Stimulated activated naive CD8-positive, alpha-beta T cell treated with anti-CD3 and anti-CD28 coated beads, Interleukin-15, Interleukin-2, amounts not matched to agents 100 ng/mL and 50 ng/mL, for 24 hours (primary cell): ENCODE results near the gene OLFML3.
"Not testable (repeated sequence)": the region's sequence is repeated elsewhere in the genome, so short reads cannot be mapped to it uniquely, and the experiment has no call there.

Experiments
- H3K27ac Mint-ChIP-seq: one replicate; pipeline ENCODE4 v1.8.0; 2021; ENCODE audit warnings: mild to moderate bottlenecking, mixed read lengths
- H3K27me3 Mint-ChIP-seq: one replicate; pipeline ENCODE4 v1.8.0; 2021; ENCODE audit warnings: mixed read lengths
- H3K36me3 Mint-ChIP-seq: one replicate; pipeline ENCODE4 v1.8.0; 2021; ENCODE audit warnings: low read depth, mixed read lengths
- H3K4me1 Mint-ChIP-seq: one replicate; pipeline ENCODE4 v1.8.0; 2021; ENCODE audit warnings: low read depth, mixed read lengths
- H3K4me3 Mint-ChIP-seq: one replicate; pipeline ENCODE4 v1.8.0; 2021; ENCODE audit warnings: mild to moderate bottlenecking, mixed read lengths
- H3K9me3 Mint-ChIP-seq: one replicate; pipeline ENCODE4 v1.8.0; 2021; ENCODE audit warnings: mixed read lengths

Gene OLFML3

GRCh38 chr1:113943028-113943811 lies 36.1 kb upstream of the OLFML3 start:
- H3K4me3 Mint-ChIP-seq = no peak overlapping the region
- H3K36me3 Mint-ChIP-seq = peaks cover 50% of the 10 kb centered on the region
- H3K9me3 Mint-ChIP-seq = no peaks in the 10 kb centered on the region
- H3K4me1 Mint-ChIP-seq = peaks cover 78% of the 10 kb centered on the region
- peak overlapping the region; percentile 29 for H3K27ac Mint-ChIP-seq
- no peaks in the 10 kb centered on the region for H3K27me3 Mint-ChIP-seq

DNA sequence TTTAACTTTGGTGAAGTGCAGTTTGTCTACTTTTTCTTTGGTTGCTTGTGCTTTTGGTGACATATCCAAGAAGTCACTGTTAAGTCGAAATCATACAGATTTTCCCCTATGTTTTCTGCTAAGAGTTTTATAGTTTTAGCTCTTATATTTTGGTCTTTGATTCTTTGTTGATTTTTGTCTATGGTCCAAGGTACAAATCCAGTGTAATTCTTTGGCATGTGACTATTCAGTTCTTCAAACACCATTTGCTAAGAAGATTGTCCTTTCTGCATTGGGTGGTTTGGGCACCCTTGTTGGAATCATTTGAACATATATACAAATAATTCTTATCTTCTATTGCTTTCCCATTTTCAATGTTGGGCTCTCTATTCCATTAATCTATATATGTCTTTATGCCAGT lies 33.9 kb upstream of the OLFML3 start:
- H3K9me3 Mint-ChIP-seq = no peaks in the 10 kb centered on the region
- H3K4me3 Mint-ChIP-seq = no peak overlapping the region
- peaks cover 45% of the 10 kb centered on the region for H3K36me3 Mint-ChIP-seq
- peaks cover 76% of the 10 kb centered on the region for H3K4me1 Mint-ChIP-seq
- no peaks in the 10 kb centered on the region for H3K27me3 Mint-ChIP-seq
- H3K27ac Mint-ChIP-seq = no peak overlapping the region

- H3K4me3 Mint-ChIP-seq = no peak overlapping the region
- H3K27me3 Mint-ChIP-seq = no peaks in the 10 kb centered on the region
- H3K4me1 Mint-ChIP-seq = peaks cover 75% of the 10 kb centered on the region
- H3K36me3 Mint-ChIP-seq = peaks cover 37% of the 10 kb centered on the region
- H3K9me3 Mint-ChIP-seq = no peaks in the 10 kb centered on the region
- H3K27ac Mint-ChIP-seq = peak overlapping the region; percentile 19
Observed at GRCh38 chr1:113946112-113946511, 33.2 kb upstream of the OLFML3 start.

GRCh38 chr1:113946678-113947387 lies 32.4 kb upstream of the OLFML3 start:
- Mint-ChIP-seq H3K4me3 (peak overlapping the region; percentile 72), H3K4me1 (peaks cover 78% of the 10 kb centered on the region), H3K27ac (peak overlapping the region; percentile 92), H3K9me3 (no peaks in the 10 kb centered on the region), H3K36me3 (peaks cover 33% of the 10 kb centered on the region), H3K27me3 (no peaks in the 10 kb centered on the region)

DNA sequence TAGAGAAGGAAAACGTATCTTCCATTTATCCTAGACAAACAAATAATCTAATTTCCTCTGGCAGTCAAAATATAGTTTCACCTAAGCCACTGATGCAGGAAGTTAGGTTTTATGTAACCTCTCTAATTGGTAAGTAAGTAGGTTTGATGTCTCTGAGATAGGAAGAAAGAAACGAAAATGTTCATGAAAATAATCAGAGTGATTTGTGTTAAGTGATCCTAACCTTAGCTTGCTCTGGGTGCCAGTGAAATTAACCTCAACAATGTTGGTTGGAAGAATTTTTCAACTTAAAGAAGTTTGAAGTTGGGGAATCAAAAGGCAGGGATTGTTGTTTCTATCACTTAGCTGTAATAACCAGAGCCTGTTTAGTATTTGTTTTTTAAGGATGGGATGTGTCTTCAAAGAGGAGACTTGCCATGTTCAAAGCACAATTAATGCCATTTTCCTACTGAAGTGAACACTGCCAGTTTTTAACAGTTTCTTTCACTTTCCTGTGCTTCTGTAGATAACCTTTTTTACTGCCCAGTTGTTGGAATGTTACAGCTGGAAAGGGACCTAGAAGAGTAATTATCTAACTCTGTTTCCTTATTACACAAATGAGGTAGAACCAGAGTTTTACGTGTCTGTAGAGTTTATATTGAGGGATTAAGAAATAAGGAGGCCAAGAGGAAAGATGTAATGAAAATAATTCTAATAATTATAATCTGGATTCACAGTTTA lies 31.7 kb upstream of the OLFML3 start:
- Mint-ChIP-seq H3K4me3 (peak overlapping the region; percentile 72), H3K27ac (peak overlapping the region; percentile 92), H3K9me3 (no peaks in the 10 kb centered on the region), H3K27me3 (no peaks in the 10 kb centered on the region), H3K36me3 (peaks cover 31% of the 10 kb centered on the region), H3K4me1 (peaks cover 78% of the 10 kb centered on the region)

DNA sequence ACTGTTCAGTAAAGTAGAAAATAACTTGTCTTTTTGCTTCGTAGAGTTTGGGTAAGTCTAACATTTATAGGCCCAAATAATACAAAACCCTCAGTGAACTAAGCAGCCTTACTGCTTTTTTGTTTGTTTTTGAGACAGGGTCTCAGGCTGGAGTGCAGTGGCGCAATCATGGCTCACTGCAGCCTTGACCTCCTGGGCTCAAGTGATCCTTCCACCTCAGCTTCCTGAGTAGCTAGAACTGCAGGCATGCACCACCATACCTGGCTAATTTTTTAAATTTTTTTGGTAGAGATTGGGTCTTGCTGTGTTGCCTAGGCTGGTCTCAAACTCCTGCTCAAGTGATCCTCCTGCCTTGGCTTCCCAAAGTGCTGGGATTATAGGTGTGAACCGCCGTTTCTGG lies 31.1 kb upstream of the OLFML3 start:
- Mint-ChIP-seq H3K36me3 (peaks cover 31% of the 10 kb centered on the region), H3K4me3 (peak overlapping the region; percentile 45), H3K4me1 (peaks cover 81% of the 10 kb centered on the region), H3K27ac (peak overlapping the region; percentile 92)
- not testable (repeated sequence) for H3K27me3 Mint-ChIP-seq, H3K9me3 Mint-ChIP-seq

- Mint-ChIP-seq H3K4me3 (no peak overlapping the region), H3K27ac (peak overlapping the region; percentile 61), H3K4me1 (peaks cover 88% of the 10 kb centered on the region), H3K36me3 (peaks cover 29% of the 10 kb centered on the region), H3K27me3 (no peaks in the 10 kb centered on the region), H3K9me3 (no peaks in the 10 kb centered on the region)
Observed at GRCh38 chr1:113949007-113949406, 30.3 kb upstream of the OLFML3 start.

GRCh38 chr1:113950908-113951307 lies 28.4 kb upstream of the OLFML3 start:
- no peaks in the 10 kb centered on the region for H3K27me3 Mint-ChIP-seq
- H3K4me3 Mint-ChIP-seq = no peak overlapping the region
- peaks cover 91% of the 10 kb centered on the region for H3K4me1 Mint-ChIP-seq
- no peak overlapping the region for H3K27ac Mint-ChIP-seq
- peaks cover 32% of the 10 kb centered on the region for H3K36me3 Mint-ChIP-seq
- H3K9me3 Mint-ChIP-seq = no peaks in the 10 kb centered on the region

DNA sequence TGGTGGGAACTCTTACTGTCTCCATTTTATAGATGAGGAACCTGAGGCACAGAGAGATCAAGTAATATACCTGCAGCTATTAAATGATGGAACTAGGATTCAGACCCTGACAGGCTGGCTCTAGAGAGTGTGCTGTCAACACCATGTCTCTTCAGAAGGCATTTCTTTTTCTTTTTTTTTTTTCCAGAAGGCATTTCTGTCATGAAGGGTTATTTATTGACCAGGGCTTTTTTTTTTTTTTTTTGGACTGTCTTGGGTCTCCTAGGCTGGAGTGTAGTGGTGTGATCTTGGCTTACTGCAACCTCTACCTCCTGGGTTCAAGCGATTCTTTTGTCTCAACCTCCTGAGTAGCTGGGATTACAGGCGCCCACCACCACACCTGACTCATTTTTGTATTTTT lies 27.6 kb upstream of the OLFML3 start:
- Mint-ChIP-seq H3K4me1 (peaks cover 89% of the 10 kb centered on the region), H3K4me3 (no peak overlapping the region), H3K9me3 (no peaks in the 10 kb centered on the region), H3K36me3 (peaks cover 37% of the 10 kb centered on the region), H3K27ac (no peak overlapping the region), H3K27me3 (no peaks in the 10 kb centered on the region)

DNA sequence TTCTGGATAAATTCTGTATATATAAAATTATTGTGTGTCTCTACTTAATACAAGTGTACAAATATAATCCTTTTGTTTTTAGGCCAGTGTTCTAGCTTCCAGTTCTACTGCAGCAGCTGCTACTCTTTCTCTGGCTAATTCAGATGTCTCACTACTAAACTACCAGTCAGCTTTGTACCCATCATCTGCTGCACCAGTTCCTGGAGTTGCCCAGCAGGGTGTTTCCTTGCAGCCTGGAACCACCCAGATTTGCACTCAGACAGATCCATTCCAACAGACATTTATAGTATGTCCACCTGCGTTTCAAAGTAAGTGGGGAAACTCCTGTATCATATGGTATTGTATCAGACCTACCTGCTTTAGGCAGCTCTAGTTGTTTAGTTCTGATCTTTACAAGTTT lies 21.3 kb upstream of the OLFML3 start:
- Mint-ChIP-seq H3K27ac (no peak overlapping the region), H3K9me3 (no peaks in the 10 kb centered on the region), H3K36me3 (peaks cover 81% of the 10 kb centered on the region), H3K27me3 (no peaks in the 10 kb centered on the region), H3K4me3 (no peak overlapping the region), H3K4me1 (peaks cover 35% of the 10 kb centered on the region)

GRCh38 chr1:113958691-113959090 lies 20.6 kb upstream of the OLFML3 start:
- Mint-ChIP-seq H3K4me3 (no peak overlapping the region), H3K27ac (no peak overlapping the region), H3K9me3 (no peaks in the 10 kb centered on the region), H3K27me3 (no peaks in the 10 kb centered on the region), H3K4me1 (peaks cover 28% of the 10 kb centered on the region), H3K36me3 (peaks cover 86% of the 10 kb centered on the region)

- H3K4me1 Mint-ChIP-seq = no peaks in the 10 kb centered on the region
- no peaks in the 10 kb centered on the region for H3K9me3 Mint-ChIP-seq
- no peaks in the 10 kb centered on the region for H3K27me3 Mint-ChIP-seq
- no peak overlapping the region for H3K27ac Mint-ChIP-seq
- peaks cover 89% of the 10 kb centered on the region for H3K36me3 Mint-ChIP-seq
- no peak overlapping the region for H3K4me3 Mint-ChIP-seq
Observed at GRCh38 chr1:113963281-113963906, 15.9 kb upstream of the OLFML3 start.

GRCh38 chr1:113965703-113966412 lies 13.4 kb upstream of the OLFML3 start:
- Mint-ChIP-seq H3K27me3 (no peaks in the 10 kb centered on the region), H3K4me1 (peaks cover 6% of the 10 kb centered on the region), H3K36me3 (peaks cover 92% of the 10 kb centered on the region), H3K27ac (no peak overlapping the region), H3K9me3 (no peaks in the 10 kb centered on the region), H3K4me3 (no peak overlapping the region)

DNA sequence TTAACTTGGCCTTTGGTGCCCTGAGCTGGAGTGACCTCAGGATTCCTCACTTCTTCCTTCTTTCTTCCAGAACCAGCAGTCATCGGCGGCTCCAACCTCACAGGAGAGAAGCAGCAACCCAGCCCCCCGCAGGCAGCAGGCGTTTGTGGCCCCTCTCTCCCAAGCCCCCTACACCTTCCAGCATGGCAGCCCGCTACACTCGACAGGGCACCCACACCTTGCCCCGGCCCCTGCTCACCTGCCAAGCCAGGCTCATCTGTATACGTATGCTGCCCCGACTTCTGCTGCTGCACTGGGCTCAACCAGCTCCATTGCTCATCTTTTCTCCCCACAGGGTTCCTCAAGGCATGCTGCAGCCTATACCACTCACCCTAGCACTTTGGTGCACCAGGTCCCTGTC lies 6.3 kb upstream of the OLFML3 start:
- Mint-ChIP-seq H3K36me3 (peaks cover 76% of the 10 kb centered on the region), H3K27me3 (no peaks in the 10 kb centered on the region), H3K4me1 (peaks cover 46% of the 10 kb centered on the region), H3K27ac (no peak overlapping the region), H3K4me3 (no peak overlapping the region), H3K9me3 (no peaks in the 10 kb centered on the region)
